GM18867 (cell line): Measurements from ENCODE around the gene MCAT.

ENCODE experiments used
- ATAC-seq: cut with Tn5 transposase; IDR thresholded peaks from one replicate; pipeline ENCODE4 v1.9.1; 2021; ENCODE audit warnings: mild to moderate bottlenecking, moderate library complexity; ENCODE audit not compliant: unreplicated experiment

Gene MCAT

DNA sequence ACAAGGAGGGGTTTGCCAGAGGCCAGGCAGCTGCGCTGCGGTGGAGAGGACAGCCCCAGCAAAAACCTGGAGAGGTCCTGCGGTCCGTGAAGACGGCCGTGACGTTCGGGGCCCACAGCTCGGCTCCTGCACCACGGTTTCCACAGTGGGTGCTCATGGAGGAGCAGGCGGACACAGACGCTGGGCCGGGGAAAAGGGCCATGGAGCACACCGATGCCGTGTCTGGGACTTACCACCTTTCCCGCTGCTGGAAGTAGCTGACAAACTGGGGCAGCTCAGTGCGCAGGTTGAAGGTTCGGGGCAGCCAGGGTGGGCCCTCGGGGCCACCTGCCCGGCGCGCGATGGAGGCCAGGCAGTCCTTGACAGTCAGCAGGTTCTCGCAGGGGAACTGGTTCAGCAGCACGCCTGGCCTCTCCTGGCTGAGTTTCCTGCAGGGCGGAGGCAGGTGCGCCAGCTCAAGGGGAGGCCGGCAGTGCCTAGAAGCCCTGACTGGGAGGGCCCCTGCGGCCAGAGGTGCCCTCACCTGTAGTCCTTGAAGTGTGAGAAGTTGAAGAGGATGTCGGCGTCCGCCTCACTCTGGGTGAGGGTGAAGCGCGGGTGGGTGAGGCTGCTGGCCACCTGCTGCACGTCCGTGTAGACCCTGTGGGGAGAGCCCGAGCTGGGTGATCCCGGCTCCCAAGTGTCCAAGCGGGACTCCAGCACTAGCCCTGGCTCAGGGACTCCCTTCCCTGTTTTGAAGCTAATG, 30.9 kb upstream of the MCAT start:
- ATAC-seq: no peak

DNA sequence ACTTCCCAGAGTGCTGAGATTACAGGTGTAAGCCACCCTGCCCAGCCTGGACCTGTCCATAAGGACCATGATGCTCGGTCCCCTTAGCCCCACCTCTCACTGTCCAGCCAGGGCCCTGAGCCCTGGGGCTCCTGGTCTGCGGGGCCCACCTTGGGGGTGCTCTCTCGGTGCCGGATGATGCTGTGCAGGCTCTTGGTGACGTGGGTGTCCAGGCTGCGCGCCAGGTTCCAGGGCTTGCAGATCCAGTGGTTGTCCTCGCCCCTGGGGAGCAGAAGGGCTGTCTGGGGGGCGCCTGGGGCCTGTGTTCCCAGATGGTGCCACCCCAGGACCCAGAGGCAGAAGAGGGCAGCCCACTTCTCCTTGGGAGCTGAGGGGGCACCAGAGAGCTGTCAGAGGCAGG, 30.4 kb upstream of the MCAT start:
- ATAC-seq: no peak

DNA sequence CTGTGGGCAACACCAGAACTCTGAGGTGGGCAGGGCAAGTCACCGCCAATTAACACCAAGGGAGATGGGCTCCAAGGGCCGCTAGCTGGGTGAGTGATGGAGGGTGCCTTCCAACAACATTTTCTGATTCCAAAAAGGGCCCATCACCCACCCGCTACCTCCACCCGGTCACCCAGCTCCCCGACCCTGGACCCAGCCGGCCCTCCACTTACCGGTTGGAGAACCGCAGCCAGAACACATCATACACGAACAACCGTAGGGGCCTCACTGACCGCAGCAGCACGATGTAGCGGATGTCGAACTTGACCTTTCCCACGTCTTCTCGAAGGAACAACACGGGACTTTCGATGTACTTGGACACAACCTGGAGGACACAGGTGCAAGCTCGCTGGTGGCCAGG, 29.0 kb upstream of the MCAT start:
- no peak for ATAC-seq

DNA sequence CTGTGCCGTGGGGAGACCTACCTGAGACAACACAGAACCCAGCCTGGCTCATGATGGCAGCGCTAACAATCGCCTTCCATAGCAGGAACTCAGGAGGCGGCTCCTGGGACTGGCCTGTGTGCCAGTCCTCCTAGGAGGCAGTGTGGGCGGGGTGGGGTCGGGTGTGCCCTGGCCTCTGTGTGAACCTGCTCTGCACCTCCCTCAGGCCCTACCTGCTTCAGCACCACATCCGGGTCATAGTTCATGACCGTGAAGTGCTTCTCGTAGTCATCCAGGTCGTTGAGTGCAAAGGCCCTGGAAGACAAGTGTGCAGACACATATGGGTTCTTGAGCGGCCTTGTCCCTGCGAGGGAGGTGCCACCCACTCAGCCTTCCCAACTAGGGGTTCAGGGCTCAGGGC, 28.4 kb upstream of the MCAT start:
- ATAC-seq: no peak

DNA sequence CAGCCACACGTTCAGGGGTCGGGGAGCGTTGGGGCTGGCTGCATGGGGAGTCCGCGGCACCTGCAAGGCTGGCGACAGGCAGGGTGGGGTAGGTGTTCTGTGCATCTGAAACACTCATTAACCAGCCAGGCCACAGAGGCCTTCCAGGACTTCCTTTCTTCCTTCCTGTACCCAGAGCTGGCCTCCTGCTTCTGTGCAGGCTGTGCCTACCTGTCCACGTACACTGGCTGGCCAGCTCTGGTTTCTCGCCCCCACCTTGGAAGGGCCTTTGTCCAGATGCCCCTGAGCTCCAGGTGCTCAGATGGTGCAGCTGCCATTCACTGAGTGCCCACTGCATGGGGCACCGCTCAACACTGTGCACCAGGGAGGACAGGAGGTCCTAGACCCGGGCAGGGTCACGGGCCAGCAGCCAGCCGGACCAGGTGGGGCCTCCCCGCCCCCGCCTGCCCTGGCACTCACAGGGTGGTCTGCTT, 27.9 kb upstream of the MCAT start:
- no peak for ATAC-seq

DNA sequence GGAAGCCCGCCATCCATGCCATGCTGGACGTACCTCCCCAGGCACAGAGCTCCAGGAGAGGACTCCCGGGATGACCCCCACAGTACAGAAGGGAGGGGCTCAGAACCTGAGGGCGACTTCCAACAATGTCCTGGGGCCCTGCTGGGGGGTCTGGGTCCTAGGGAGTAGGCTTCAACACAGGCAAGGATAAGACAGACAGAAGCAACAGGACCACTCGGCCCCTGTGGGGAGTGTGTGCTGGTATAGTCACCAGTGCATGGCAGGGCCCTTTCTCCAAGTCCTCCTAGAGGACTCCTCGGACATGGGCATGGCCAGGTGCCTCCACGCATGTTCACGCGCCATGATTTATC, 26.9 kb upstream of the MCAT start:
- no peak for ATAC-seq

DNA sequence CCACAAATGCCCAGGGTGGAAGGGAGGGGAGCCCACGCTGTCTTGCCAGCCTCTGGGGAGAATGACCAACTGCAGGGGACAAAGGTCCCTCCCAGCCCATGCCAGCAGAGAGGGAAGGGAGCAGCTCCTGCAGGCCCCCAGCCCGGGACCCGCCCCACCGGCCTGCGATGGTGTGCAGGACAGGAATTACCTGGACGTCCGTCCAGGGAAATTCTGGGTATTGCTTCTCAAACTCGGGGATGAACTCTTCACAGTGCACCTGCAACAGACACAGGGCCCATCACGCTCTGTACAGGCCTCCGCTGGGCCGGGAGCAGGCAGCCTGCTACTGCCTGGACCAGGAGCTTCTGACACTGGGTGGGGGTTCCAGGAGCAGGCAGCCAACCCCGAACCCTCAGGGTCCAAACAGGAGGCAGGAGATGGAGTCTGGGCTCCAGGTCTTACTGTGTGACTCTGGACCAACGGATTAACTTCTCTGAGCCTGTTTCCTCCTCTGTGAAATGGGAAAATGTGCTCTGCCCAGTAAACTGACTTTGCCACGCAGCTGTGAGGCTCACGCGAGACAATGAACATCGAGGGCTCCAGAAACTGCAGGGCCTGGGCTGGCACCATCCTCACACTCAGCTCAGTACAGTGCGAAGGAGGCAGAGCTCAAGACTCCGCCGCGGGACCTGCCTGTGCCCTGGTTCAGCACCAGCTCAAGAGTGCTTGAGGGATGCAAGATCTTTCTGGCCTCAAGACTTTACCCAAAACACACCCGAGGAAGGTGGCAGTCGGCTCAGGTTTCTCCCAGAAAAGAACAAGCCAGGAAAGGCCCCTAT, 26.3 kb upstream of the MCAT start:
- ATAC-seq: no peak

DNA sequence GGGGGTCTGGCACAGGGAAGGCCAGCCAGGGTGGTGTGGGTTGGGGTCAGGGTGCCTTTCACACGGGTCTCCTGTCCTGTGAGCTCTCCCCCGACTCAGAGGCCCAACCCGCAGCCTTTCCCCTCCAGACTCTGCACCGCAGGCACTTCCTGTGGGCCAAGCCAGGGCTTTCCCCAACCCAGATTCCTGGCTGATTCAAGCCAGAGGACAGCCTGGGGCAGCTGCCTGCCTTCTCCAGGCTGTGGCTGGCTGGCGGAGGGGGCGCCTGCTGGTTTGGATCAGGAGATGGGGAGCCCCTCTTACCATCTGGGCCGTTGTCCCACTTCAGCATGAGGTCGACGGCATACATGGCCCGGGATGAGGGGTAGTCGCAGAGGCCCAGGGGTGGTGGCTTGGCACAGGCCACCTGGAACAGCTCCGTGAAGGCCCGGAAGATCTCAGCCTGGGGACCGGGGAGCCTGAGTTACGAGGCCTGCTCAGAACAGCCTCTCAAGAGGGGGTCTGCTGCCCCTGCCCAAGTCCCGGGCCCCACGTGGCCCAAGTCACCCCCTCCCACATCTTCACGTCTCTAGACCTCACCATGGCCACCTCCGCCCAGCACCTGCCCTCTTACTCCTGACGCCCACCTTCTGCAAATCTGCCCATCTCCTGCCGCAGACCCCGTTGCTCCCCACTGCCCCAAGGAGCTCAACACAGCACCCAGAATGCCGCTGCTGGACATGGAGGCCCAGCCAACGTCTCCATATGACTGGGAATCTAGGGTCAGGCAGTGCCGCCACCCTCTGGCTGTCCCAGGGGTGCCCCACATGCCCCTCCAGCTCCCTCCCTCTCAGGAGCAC, 25.5 kb upstream of the MCAT start:
- ATAC-seq: no peak

DNA sequence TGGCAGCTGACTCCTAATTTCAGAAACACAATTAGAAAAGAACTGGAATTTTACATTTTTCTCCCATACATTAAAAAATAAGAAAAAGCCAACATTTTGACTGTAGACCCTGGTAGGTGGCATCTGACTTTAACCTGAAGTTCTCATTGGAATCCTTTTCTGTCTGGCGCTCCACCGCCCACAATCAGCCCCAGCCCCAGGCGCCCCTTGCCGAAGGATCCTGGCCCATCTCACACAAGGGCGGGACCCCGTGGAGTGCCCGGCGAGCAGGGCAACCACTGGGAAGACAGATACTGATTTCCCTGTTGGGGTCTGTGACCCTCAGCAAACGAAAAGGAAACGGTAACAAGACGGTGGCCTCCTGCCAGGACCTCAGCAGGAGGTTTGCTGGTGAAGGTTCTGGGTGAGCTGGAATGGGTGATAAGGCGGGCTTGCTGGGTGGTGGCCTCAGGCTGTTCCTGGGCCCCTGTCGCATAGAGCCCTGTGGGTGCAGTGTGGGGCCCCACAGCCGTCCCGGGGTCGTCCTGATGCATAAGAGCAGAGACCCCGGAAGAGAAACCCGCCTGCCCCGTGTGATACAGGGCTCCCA, 23.9 kb upstream of the MCAT start:
- no peak for ATAC-seq

DNA sequence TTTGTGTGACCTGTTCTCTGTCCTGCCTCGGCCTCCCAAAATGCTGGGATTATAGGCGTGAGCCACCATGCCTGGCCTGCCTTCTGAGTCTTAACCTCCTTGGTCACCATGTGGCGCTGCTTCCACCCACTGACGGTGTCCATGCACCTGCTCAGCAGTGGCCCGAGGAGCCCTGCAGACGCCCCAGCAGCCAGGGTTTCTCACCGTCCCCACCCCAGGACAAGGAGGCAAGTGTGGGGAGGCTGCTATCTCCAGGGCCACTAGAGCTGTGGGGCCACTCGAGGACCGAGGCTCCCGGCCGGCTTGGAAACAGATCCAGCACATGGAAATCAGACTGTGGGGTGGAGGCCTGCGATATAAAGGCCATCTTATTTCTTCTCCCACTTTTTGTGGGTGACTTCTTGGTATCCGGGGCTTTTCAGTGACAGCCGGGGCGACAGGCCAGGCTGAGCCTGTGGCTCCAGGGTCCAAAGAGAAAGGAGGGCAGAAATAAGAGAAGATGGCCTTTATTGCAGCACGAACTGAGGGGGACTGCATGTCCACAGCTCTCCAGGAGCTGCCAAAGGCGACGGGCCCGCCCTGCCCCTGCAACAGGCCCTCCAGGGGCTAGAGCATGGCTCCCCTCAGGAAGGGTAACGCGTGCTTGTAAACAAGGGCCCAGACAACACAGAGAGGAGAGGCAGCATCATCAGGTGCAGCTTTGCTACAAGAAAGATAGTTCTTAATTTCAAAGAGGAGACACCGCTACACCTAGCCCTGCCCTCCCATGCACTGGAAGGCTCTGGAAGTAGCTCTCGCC, 23.1 kb upstream of the MCAT start:
- ATAC-seq: no peak

DNA sequence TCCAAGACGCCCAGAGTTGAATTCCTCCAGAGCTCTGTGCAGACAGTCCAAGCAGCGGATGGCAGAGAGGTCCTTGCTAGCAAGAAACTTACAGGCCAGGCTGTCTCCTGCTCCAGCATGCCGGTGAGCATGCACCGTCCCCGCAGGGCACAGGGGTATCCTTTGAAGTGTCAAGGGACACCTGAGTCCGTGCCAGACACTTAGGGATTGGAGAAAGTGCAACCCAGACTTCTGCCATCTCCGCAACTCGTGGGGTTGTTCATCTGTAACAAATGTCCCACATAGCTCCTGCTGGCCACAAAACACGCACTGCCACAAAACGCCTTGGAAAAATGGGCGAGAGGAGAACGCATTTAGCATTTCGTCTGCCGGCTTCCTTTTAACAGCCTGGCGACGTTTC, 21.4 kb upstream of the MCAT start:
- no peak for ATAC-seq

DNA sequence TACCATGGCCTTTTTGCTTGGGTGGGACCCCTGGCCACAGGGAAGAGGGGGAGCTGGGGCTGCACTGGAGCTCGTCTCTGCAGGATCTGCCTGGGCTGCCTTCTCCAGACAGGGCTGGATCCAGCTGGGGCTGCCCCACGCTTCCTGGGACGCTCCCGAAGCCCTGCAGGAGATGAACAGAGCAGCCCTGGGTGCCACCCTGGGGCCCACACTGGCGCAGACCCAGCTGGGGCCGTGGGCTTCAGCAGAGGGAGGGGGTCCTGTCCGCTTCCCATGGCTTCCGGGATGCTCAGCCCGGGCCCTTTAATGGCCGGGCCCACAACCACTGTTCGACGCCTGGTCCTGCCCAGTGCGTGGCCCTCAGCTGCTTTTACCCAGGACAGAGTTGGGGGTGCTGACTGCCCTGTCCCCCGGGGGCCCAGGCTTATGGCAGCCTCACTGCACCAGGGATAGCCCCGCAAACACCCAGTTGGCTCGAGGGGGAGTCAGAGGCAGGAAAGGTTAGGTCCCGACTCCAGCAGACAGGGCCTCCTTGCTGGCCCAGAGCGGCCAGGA, 20.1 kb upstream of the MCAT start:
- no peak for ATAC-seq

DNA sequence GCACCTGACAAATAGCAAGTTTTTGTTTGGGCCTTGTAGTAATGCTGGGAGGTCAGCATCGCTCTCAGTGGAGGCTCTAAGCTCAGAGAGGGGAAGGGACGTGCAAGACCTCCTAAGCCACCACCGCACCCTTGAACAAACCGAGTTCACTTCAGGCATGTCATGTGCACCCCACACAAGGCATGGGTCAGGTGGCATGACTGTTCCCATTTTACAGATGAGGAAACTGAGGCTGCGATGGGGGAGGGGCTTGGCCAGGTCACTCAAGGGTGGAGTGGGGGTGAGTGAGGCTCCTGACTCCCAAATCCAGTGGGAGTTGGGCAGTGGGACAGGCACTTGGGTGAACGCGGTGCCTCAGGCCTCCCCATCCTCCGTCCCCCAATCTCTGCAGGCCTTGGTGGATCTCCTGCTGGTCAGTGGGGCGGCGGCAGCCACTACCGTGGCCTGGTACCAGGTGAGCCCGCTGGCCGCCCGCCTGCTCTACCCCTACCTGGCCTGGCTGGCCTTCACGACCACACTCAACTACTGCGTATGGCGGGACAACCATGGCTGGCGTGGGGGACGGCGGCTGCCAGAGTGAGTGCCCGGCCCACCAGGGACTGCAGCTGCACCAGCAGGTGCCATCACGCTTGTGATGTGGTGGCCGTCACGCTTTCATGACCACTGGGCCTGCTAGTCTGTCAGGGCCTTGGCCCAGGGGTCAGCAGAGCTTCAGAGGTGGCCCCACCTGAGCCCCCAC, 19.4 kb upstream of the MCAT start:
- ATAC-seq: no peak

DNA sequence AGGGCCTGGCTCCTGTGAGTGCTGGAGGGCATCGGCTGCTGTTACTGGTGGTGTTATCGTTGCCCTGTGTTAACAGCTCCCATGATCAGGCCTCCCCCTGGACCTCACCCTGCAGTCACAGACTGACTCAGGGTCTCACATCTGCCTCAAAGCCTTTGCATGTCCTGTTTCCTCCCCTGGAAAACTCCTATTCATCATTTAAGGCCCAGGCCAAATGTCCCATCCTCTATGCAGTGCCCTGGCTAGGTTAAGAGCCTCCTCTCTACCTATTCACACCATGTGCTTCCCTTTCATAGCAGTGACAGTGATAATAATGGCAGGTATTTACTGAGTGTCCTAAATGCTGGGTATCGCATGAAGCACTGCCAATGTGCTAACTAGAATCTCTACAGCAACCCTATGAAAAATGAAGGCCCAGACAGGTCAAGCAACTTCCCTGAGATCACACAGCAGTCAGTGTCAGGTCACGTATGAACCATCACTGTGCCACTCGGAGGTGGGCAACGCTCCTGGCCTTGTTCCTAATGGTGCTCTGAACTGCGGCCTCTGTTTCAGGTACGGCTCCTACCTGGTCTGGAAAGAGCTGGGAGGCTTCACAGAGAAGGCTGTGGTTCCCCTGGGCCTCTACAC, 17.4 kb upstream of the MCAT start:
- no peak for ATAC-seq

DNA sequence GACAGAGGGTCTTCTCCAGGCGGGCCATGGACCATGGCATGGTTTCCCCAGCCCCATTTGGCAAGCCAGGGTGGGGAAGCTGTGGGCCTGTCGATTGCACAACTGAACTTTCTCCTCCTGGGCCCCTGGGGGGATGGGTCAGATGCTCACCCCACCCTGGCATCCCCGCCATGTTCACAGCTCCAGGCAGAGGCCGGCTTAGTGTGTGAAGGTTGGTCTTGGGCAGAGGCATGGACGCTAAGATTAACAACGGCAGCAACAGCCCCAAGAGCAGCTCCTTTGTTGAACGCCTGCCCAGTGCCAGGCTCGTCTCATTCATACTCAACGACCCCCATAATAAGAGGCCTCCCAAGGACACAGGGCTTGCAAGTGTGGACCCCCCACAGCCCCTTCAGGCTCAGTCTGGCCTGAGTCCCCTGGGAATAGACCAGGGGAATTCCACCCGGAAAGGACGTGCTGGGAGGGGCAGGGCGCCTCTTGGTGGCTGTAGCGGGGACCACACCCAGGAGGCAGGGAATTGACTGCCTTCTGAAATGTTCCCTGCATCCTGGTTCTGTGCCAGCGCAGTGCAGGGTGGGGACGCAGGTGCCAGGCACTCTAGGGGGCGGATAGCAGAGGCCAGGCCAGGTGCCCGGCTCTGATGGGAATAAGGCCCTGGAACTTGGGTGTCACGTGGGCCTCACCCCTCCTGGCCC, 16.4 kb upstream of the MCAT start:
- no peak for ATAC-seq

DNA sequence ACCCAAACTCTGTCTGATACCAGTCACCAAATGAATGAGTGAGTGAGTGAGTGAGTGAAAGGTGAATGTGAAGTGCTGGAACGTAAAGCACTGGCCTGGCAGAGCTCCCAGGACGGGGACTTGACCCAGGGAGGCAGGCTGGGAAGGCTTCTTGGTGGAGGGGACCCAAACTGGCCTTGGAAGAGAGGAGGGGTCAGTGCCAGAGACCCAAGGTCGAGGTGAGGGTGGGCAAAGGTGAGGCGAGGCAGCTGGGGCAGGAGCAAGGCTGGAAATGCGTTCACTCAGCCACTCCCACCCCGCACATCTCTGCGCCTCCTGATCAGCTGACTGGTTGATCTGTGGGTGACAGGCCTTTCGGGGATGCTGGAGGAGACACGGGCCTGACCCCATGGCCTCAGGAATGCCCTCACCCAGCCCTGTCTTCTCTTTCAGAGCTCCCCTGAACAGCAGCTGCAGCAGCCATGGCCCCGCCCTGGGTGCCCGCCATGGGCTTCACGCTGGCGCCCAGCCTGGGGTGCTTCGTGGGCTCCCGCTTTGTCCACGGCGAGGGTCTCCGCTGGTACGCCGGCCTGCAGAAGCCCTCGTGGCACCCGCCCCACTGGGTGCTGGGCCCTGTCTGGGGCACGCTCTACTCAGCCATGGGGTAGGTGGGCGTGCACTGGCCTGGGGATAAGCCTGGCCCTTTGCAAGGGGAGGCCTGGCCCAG, 15.7 kb upstream of the MCAT start:
- ATAC-seq: no peak

DNA sequence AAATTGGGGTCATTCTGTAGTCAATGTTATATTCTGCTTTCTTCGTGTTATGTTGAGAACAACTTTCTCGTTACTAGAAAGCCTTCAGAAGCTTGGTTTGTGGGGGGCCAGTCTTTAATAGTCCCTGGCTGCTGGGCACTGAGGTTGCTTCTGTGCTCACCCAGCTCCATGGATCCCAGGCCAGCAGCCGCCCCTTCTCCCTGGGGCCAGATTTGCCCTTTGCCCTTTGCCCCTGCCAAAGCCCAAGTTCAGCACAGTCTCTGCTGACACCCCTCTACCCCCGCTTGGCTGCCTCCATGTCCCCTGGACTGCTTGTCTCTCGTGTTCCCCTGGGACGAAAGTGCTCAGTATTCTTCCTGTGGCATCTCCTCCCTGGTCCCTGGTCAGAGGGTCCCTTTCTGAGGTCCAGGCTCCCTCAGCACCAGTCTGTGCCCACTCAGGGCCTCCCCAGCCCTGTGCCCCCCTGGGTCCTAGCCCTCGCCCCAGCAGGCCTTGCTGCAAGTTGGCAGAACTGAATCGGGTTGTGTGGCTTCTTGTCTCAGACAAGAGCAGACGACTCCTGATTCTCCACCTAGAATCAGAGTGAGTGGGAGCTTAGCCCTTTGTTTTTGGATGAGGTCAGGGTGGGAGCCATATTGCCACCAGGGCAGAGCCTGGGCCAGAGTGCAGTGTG, 14.8 kb upstream of the MCAT start:
- ATAC-seq: no peak
